ENCODE data around the gene LMNTD1.
A peak's percentile ranks its signal among the peaks of the same experiment; 100 is the strongest.
"Not testable (repeated sequence)": the region's sequence is repeated elsewhere in the genome, so short reads cannot be mapped to it uniquely, and the experiment has no call there.

The LMNTD1 gene

GRCh38 chr12:25495331-25496097, 57.6 kb downstream of the LMNTD1 start:
- intact Hi-C loops (cut with DNase I), result no loop called here
- no peak for DNase-seq

- intact Hi-C loops (cut with DNase I), result no loop called here
Measured at GRCh38 chr12:25494926-25495325, 58.2 kb downstream of the LMNTD1 start.

GRCh38 chr12:25493682-25494081, 59.4 kb downstream of the LMNTD1 start:
- intact Hi-C loops (cut with DNase I), result no loop called here
- no peak for DNase-seq

More at GRCh38 chr12:25494926-25495325, 58.2 kb downstream of the LMNTD1 start:
- no peak for DNase-seq

GRCh38 chr12:25491396-25492325, 61.4 kb downstream of the LMNTD1 start:
- intact Hi-C loops (cut with DNase I), result no loop called here
- DNase-seq, result no peak

- DNase-seq; intact Hi-C loops (cut with DNase I): not testable (repeated sequence)
Measured at GRCh38 chr12:25488956-25489870, 63.9 kb downstream of the LMNTD1 start.

- intact Hi-C loops (cut with DNase I), result no loop called here
- no peak for DNase-seq
Measured at GRCh38 chr12:25482625-25483024, 70.5 kb downstream of the LMNTD1 start.

- intact Hi-C loops (cut with DNase I), result no loop called here
- no peak for DNase-seq
Measured at GRCh38 chr12:25480145-25480544, 72.9 kb downstream of the LMNTD1 start.

GRCh38 chr12:25477217-25477616, 75.9 kb downstream of the LMNTD1 start:
- intact Hi-C loops (cut with DNase I), result no loop called here
- no peak for DNase-seq

GRCh38 chr12:25472453-25472852, 80.6 kb downstream of the LMNTD1 start:
- DNase-seq, result no peak
- intact Hi-C loops (cut with DNase I), result no loop called here

- intact Hi-C loops (cut with DNase I), result no loop called here
Measured at GRCh38 chr12:25469861-25470260, 83.2 kb downstream of the LMNTD1 start.

GRCh38 chr12:25469368-25469767, 83.7 kb downstream of the LMNTD1 start:
- intact Hi-C loops (cut with DNase I), result no loop called here

More at GRCh38 chr12:25469861-25470260, 83.2 kb downstream of the LMNTD1 start:
- no peak for DNase-seq

GRCh38 chr12:25463521-25463920, 89.6 kb downstream of the LMNTD1 start:
- DNase-seq, result no peak
- intact Hi-C loops (cut with DNase I), result no loop called here

More at GRCh38 chr12:25469368-25469767, 83.7 kb downstream of the LMNTD1 start:
- no peak for DNase-seq

- DNase-seq, result no peak
- intact Hi-C loops (cut with DNase I), result no loop called here
Measured at GRCh38 chr12:25463005-25463404, 90.1 kb downstream of the LMNTD1 start.

- peak in 1 of 42 donors; percentile 4 for DNase-seq
- intact Hi-C loops (cut with DNase I), result no loop called here
Measured at GRCh38 chr12:25459541-25459951, 93.5 kb downstream of the LMNTD1 start.

- DNase-seq, result peak in 28 of 42 donors; percentile 5 to 77 (median 50)
- intact Hi-C loops (cut with DNase I), result no loop called here
Measured at GRCh38 chr12:25458047-25458552, 95.0 kb downstream of the LMNTD1 start.

GRCh38 chr12:25456474-25456873, 96.6 kb downstream of the LMNTD1 start:
- intact Hi-C loops (cut with DNase I), result no loop called here
- no peak for DNase-seq

- intact Hi-C loops (cut with DNase I), result no loop called here
- DNase-seq, result no peak
Measured at GRCh38 chr12:25455696-25456095, 97.4 kb downstream of the LMNTD1 start.

GRCh38 chr12:25449007-25449406, 104.1 kb downstream of the LMNTD1 start:
- intact Hi-C loops (cut with DNase I), result no loop called here
- DNase-seq, result no peak

- DNase-seq, result no peak
- intact Hi-C loops (cut with DNase I), result no loop called here
Measured at GRCh38 chr12:25447046-25447445, 106.0 kb downstream of the LMNTD1 start.

Measured in head of caudate nucleus (tissue), 42 donors.